Measurements from ENCODE around the gene ATP6V0E2.

GRCh38 chr7:149865437-149865836 is 8.3 kb upstream of the ATP6V0E2 start:
- TF ChIP-seq CTCF (IDR thresholded peaks at IDR 0.05 in 2 of 3, conservative IDR thresholded peaks at IDR 0.05 in 1 of 3; ENCODE audit: borderline replicate concordance in 1 of 3, insufficient read depth in 1 of 3, low read depth in 2 of 3, low read length in 2 of 3) (no peak), POLR2A (IDR thresholded peaks at IDR 0.05; ENCODE audit: borderline replicate concordance, extremely low read depth, insufficient read depth, insufficient read length) (no peak), EZH2phosphoT487 (IDR thresholded peaks at IDR 0.05; ENCODE audit: borderline replicate concordance) (no peak), POLR2AphosphoS5 (IDR thresholded peaks at IDR 0.05; ENCODE audit: low read depth, low read length) (no peak), EZH2 (IDR thresholded peaks at IDR 0.05) (no peak), SP1 (IDR thresholded peaks at IDR 0.05; ENCODE audit: low read depth) (no peak), MAX (IDR thresholded peaks at IDR 0.05) (no peak), RAD21 (IDR thresholded peaks at IDR 0.05; ENCODE audit: low read depth) (no peak), SIN3A (IDR thresholded peaks at IDR 0.05; ENCODE audit: low read depth) (no peak), REST (IDR thresholded peaks at IDR 0.05; ENCODE audit: low read depth) (no peak)
